HG03025 (cell line): ENCODE measurements around the gene PTPRO.

Experiments used
- ATAC-seq: cut with Tn5 transposase; IDR thresholded peaks from one replicate; pipeline ENCODE4 v1.9.1; 2021; ENCODE audit warnings: mild to moderate bottlenecking, moderate library complexity; ENCODE audit not compliant: unreplicated experiment, low FRiP score

Gene PTPRO

GRCh38 chr12:15632708-15633107, 310.4 kb downstream of the PTPRO start:
- no peak for ATAC-seq

GRCh38 chr12:15633201-15633600, 310.9 kb downstream of the PTPRO start:
- no peak for ATAC-seq

- no peak for ATAC-seq
These were observed 311.8 kb downstream of the PTPRO start for GRCh38 chr12:15634010-15634683.

GRCh38 chr12:15636060-15636890, 314.0 kb downstream of the PTPRO start:
- no peak for ATAC-seq

- ATAC-seq, result no peak
These were observed 315.9 kb downstream of the PTPRO start for GRCh38 chr12:15638231-15638630.

GRCh38 chr12:15644700-15645099, 322.4 kb downstream of the PTPRO start:
- no peak for ATAC-seq

- no peak for ATAC-seq
These were observed 324.3 kb downstream of the PTPRO start for GRCh38 chr12:15646581-15646980.
